Peyer's patch (tissue), 4 donors: ENCODE data around the gene AGPAT2.

Source experiments
- POLR2A ChIP-seq, 2 donors: fragments of 450-650 bp; IDR thresholded peaks; one replicate each; pipeline ENCODE4 v1.5.1; 2017; ENCODE audit warnings: antibody characterized with exemption in 2 of 2, mild to moderate bottlenecking in 2 of 2, moderate library complexity in 2 of 2
- TF ChIP-seq, protein P1 (sequence below), 6 experiments: fragments of 450-650 bp in 4 of 6; fragments of 200-600 bp in 2 of 6; sonication (generic) in 1 of 6; IDR thresholded peaks; one replicate each; pipeline ENCODE4 v1.5.1; 2017 to 2019; ENCODE audit warnings: antibody characterized with exemption in 6 of 6, mild to moderate bottlenecking in 3 of 6, moderate library complexity in 1 of 6

GRCh38 chr9:136724772-136725171, 37.5 kb upstream of the AGPAT2 start:
- TF ChIP-seq, protein P1, sequence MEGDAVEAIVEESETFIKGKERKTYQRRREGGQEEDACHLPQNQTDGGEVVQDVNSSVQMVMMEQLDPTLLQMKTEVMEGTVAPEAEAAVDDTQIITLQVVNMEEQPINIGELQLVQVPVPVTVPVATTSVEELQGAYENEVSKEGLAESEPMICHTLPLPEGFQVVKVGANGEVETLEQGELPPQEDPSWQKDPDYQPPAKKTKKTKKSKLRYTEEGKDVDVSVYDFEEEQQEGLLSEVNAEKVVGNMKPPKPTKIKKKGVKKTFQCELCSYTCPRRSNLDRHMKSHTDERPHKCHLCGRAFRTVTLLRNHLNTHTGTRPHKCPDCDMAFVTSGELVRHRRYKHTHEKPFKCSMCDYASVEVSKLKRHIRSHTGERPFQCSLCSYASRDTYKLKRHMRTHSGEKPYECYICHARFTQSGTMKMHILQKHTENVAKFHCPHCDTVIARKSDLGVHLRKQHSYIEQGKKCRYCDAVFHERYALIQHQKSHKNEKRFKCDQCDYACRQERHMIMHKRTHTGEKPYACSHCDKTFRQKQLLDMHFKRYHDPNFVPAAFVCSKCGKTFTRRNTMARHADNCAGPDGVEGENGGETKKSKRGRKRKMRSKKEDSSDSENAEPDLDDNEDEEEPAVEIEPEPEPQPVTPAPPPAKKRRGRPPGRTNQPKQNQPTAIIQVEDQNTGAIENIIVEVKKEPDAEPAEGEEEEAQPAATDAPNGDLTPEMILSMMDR (IDR thresholded peaks at IDR 0.05): no peak
- no peak for TF ChIP-seq POLR2A (IDR thresholded peaks at IDR 0.05)
